ENCODE results near the gene TRIM3. TPM values are rescaled to one million over a fixed set of nuclear protein-coding genes. Genes with fewer than 3 reads are reported as not detected.

TRIM3 gene
- total RNA-seq, 1 experiment from 2014 or later = 20.3 TPM

- POLR2A ChIA-PET (ENCODE audit: unreplicated experiment) = interaction anchor here (0.6 to 1.0 kb wide), 5 partner anchors 25 to 883 kb away, joined by 3 to 4 read pairs (median 3); partner anchors contain the start of gene MRPL17
- Histone ChIP-seq H3K9me2 (replicated peaks; ENCODE audit: low read length) (no peaks in the 10 kb centered on the region), H3K36me3 (ENCODE audit: low read depth, low read length) (peaks cover 48% of the 10 kb centered on the region), H3K27me3 (ENCODE audit: low read length) (no peaks in the 10 kb centered on the region), H3K27ac (ENCODE audit: low read length) (peak within 1 kb of the TSS; percentile 73), H4K20me1 (ENCODE audit: low read length) (no peaks in the 10 kb centered on the region), H3K4me1 (ENCODE audit: insufficient read depth, low read length) (peaks cover 17% of the 10 kb centered on the region), H3K79me2 (ENCODE audit: low read length) (peaks cover 57% of the 10 kb centered on the region), H3K4me3 (ENCODE audit: low read length) (peak within 1 kb of the TSS; percentile 95), H3K9me3 (ENCODE audit: low read length) (no peaks in the 10 kb centered on the region), H3K4me2 (ENCODE audit: low read length) (peak within 1 kb of the TSS; percentile 92), H3K9ac (ENCODE audit: low read length) (peak within 1 kb of the TSS; percentile 96), H2AFZ (ENCODE audit: low read length) (peak within 1 kb of the TSS; percentile 81), H3F3A (ENCODE audit: low read length, unreplicated experiment) (no peaks in the 10 kb centered on the region)
- TF ChIP-seq EZH2phosphoT487 (IDR thresholded peaks at IDR 0.05; ENCODE audit: borderline replicate concordance, low read length) (no peak), EZH2 (IDR thresholded peaks at IDR 0.05; ENCODE audit: low read length, unreplicated experiment) (no peak), CTCF (conservative IDR thresholded peaks at IDR 0.05; ENCODE audit: low read depth, low read length) (no peak)
- DNase-seq = peak; percentile 97
- CTCF ChIA-PET = interaction anchor here (0.5 to 0.8 kb wide), 2 partner anchors 103 to 187 kb away, joined by 8 read pairs; no protein-coding TSS in a partner anchor
- BruUV-seq (replicated peaks) = TSS peak; percentile 47
- intact Hi-C loops (cut with micrococcal nuclease) = loop anchor here (1.0 to 5.0 kb wide), 3 partner anchors 121 to 202 kb away; partner anchors contain the start of genes ILK, MRPL17 and RRP8
- ATAC-seq = peak; percentile 95
Measured at GRCh38 chr11:6481012-6481923, 7.5 kb upstream of the TRIM3 start, which contains the start of the genes ARFIP2 and TIMM10B. Gene ARFIP2 (minus strand): TSS chr11:6481331. CDS start chr11:6480421, 910 bp downstream. Gene TIMM10B (plus strand): TSS chr11:6481501. CDS start chr11:6481517, 16 bp downstream.

GRCh38 chr11:6480299-6480914 lies 6.7 kb upstream of the TRIM3 start:
- DNase-seq (no peak), ATAC-seq (no peak)
- intact Hi-C loops (cut with micrococcal nuclease) = loop anchor here (5.0 kb wide), 1 partner anchor 122 kb away; the partner anchor contains the start of genes ILK and RRP8
- Histone ChIP-seq H3K27me3 (ENCODE audit: low read length) (no peaks in the 10 kb centered on the region), H2AFZ (ENCODE audit: low read length) (peak overlapping the region; percentile 81; the same call in 1 of the 2 replicates), H3K4me3 (ENCODE audit: low read length) (peak overlapping the region; percentile 95), H3K9me3 (ENCODE audit: low read length) (no peaks in the 10 kb centered on the region), H3K36me3 (ENCODE audit: low read depth, low read length) (peaks cover 43% of the 10 kb centered on the region), H4K20me1 (ENCODE audit: low read length) (no peaks in the 10 kb centered on the region), H3K4me1 (ENCODE audit: insufficient read depth, low read length) (peaks cover 21% of the 10 kb centered on the region), H3F3A (ENCODE audit: low read length, unreplicated experiment) (no peaks in the 10 kb centered on the region), H3K79me2 (ENCODE audit: low read length) (peaks cover 57% of the 10 kb centered on the region), H3K4me2 (ENCODE audit: low read length) (peak overlapping the region; percentile 92), H3K9ac (ENCODE audit: low read length) (peak overlapping the region; percentile 96), H3K9me2 (replicated peaks; ENCODE audit: low read length) (no peaks in the 10 kb centered on the region), H3K27ac (ENCODE audit: low read length) (peak overlapping the region; percentile 28; the same call in 1 of the 2 replicates)
- BruUV-seq (replicated peaks) = TSS peak; percentile 54
- CTCF ChIA-PET = no interaction called here
- POLR2A ChIA-PET (ENCODE audit: unreplicated experiment) = no interaction called here
- TF ChIP-seq CTCF (conservative IDR thresholded peaks at IDR 0.05; ENCODE audit: low read depth, low read length) (no peak), EZH2 (IDR thresholded peaks at IDR 0.05; ENCODE audit: low read length, unreplicated experiment) (no peak), EZH2phosphoT487 (IDR thresholded peaks at IDR 0.05; ENCODE audit: borderline replicate concordance, low read length) (no peak)

Data from PC-3 (cell line).